GM12872 (cell line): ENCODE results near the gene ALG6.
A peak's percentile ranks its signal among the peaks of the same experiment; 100 is the strongest.

Experiments
- CTCF ChIP-seq: IDR thresholded peaks from 3 replicates; pipeline ENCODE4 v1.5.1; 2011; ENCODE audit warnings: low read depth, mild to moderate bottlenecking, low read length, moderate library complexity; ENCODE audit not compliant: insufficient read depth

ALG6 gene

GRCh38 chr1:63326106-63326472, 41.3 kb upstream of the ALG6 start:
- no peak for TF ChIP-seq CTCF

- no peak for TF ChIP-seq CTCF
These were observed 40.7 kb upstream of the ALG6 start for GRCh38 chr1:63326473-63327380.

- peak; percentile 93 for TF ChIP-seq CTCF
These were observed 39.9 kb upstream of the ALG6 start for GRCh38 chr1:63327417-63328054.

- no peak for TF ChIP-seq CTCF
These were observed 39.3 kb upstream of the ALG6 start for GRCh38 chr1:63328122-63328521.

GRCh38 chr1:63328781-63329180, 38.6 kb upstream of the ALG6 start:
- TF ChIP-seq CTCF, result no peak

GRCh38 chr1:63329621-63330330, 37.7 kb upstream of the ALG6 start:
- TF ChIP-seq CTCF, result no peak

GRCh38 chr1:63330331-63330916, 37.0 kb upstream of the ALG6 start:
- no peak for TF ChIP-seq CTCF
